ENCODE data around the gene HVCN1.

DNA sequence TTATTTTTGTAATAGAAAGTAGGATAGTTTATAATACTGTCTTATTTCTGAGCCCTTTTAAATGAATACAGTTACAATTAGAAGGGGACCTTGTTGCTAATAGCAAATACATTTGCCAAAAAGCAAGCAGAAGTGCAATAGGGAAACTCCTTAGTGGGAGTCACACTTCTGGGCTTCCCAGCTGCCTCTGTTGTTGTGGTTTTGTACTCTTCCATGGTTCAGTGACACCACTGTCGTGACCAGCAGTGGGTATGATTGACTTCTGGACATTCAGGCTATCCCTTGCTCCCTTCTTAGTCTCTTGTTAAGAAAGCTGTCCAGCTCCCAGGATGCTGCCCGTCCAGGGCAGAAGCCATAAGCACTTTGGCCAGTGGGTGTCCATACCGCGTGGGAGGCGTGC lies 52.4 kb downstream of the HVCN1 start:
- TF ChIP-seq, protein P1, sequence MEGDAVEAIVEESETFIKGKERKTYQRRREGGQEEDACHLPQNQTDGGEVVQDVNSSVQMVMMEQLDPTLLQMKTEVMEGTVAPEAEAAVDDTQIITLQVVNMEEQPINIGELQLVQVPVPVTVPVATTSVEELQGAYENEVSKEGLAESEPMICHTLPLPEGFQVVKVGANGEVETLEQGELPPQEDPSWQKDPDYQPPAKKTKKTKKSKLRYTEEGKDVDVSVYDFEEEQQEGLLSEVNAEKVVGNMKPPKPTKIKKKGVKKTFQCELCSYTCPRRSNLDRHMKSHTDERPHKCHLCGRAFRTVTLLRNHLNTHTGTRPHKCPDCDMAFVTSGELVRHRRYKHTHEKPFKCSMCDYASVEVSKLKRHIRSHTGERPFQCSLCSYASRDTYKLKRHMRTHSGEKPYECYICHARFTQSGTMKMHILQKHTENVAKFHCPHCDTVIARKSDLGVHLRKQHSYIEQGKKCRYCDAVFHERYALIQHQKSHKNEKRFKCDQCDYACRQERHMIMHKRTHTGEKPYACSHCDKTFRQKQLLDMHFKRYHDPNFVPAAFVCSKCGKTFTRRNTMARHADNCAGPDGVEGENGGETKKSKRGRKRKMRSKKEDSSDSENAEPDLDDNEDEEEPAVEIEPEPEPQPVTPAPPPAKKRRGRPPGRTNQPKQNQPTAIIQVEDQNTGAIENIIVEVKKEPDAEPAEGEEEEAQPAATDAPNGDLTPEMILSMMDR (conservative IDR thresholded peaks at IDR 0.05; ENCODE audit: low read depth, low read length): no peak
- no peak for TF ChIP-seq EZH2 (IDR thresholded peaks at IDR 0.05; ENCODE audit: low read length, unreplicated experiment)
